IMR-90 (cell line): ENCODE results near the gene USP7. TPM values are rescaled to one million over a fixed set of nuclear protein-coding genes. Genes with fewer than 3 reads are reported as not detected.

Experiments used
- ATAC-seq: fragments of 200-7000 bp; cut with Tn5 transposase; 2 replicates; pipeline ENCODE4 v1.9.1; 2020; ENCODE audit warnings: low read depth, mild to moderate bottlenecking, moderate library complexity
- BruUV-seq: library from RNA; stranded (reverse); fragments of 400-500 nt; replicated peaks from 2 replicates; lab custom pipeline; 2021; lab: Mats Ljungman, UMichigan
- CTCF ChIA-PET: fragments of 300-600 bp; formaldehyde crosslinking; extraction: SDS; loops from one replicate; lab custom pipeline; 2021; ENCODE audit warnings: antibody characterized with exemption; lab: Yijun Ruan, JAX
- POLR2A ChIA-PET: fragments of 300-600 bp; sonication (Branson Sonifier 250); formaldehyde crosslinking; loops from one replicate; lab custom pipeline; 2022; ENCODE audit warnings: antibody characterized with exemption; ENCODE audit not compliant: unreplicated experiment; lab: Charles Lee
- DNase-seq: peaks from one replicate; pipeline ENCODE4 v3.0.0; 2013
- H2AFZ ChIP-seq: replicated peaks from 2 replicates; pipeline ENCODE3; 2013; ENCODE audit warnings: low read length, mild to moderate bottlenecking; ENCODE audit not compliant: poor library complexity
- H2AK5ac ChIP-seq: 2 replicates; pipeline ENCODE4 v1.6.1; 2013; ENCODE audit warnings: low read depth, low read length, inconsistent platforms
- H2AK9ac ChIP-seq: replicated peaks from 2 replicates; pipeline ENCODE3; 2013; ENCODE audit warnings: mild to moderate bottlenecking, low read depth, low read length, moderate library complexity; ENCODE audit not compliant: poor library complexity
- H2BK120ac ChIP-seq: 2 replicates; pipeline ENCODE4 v1.6.1; 2013; ENCODE audit warnings: low read depth, low read length, inconsistent platforms
- H2BK15ac ChIP-seq: 3 replicates; pipeline ENCODE4 v1.6.1; 2013; ENCODE audit warnings: low read depth, low read length, inconsistent platforms
- H2BK20ac ChIP-seq: 2 replicates; pipeline ENCODE4 v1.6.1; 2013; ENCODE audit warnings: low read depth, mild to moderate bottlenecking, inconsistent platforms, low read length, moderate library complexity
- H2BK5ac ChIP-seq: 2 replicates; pipeline ENCODE4 v1.6.1; 2013; ENCODE audit warnings: mild to moderate bottlenecking, low read depth, low read length, inconsistent platforms; ENCODE audit not compliant: poor library complexity, severe bottlenecking
- H3K14ac ChIP-seq: replicated peaks from 2 replicates; pipeline ENCODE4 v1.6.1; 2013; ENCODE audit warnings: low read depth, low read length, inconsistent platforms
- H3K18ac ChIP-seq: 2 replicates; pipeline ENCODE4 v1.6.1; 2013; ENCODE audit warnings: low read depth, low read length, control low read depth
- H3K23ac ChIP-seq: 2 replicates; pipeline ENCODE4 v1.6.1; 2013; ENCODE audit warnings: low read depth, low read length, inconsistent platforms
- H3K27ac ChIP-seq: 2 replicates; pipeline ENCODE4 v1.5.1; 2013; ENCODE audit warnings: mild to moderate bottlenecking, control low read depth, low read length; ENCODE audit not compliant: insufficient read depth
- H3K27me3 ChIP-seq: 2 replicates; pipeline ENCODE4 v1.6.1; 2013; ENCODE audit warnings: low read length; ENCODE audit not compliant: control insufficient read depth, insufficient read depth
- H3K36me3 ChIP-seq: 2 replicates; pipeline ENCODE4 v1.6.1; 2013; ENCODE audit warnings: low read length, mixed read lengths; ENCODE audit not compliant: control insufficient read depth, insufficient read depth
- H3K4ac ChIP-seq: 2 replicates; pipeline ENCODE4 v1.6.1; 2013; ENCODE audit warnings: low read depth, low read length, inconsistent platforms
- H3K4me1 ChIP-seq: 2 replicates; pipeline ENCODE4 v1.6.1; 2013; ENCODE audit warnings: low read length, mixed read lengths; ENCODE audit not compliant: control insufficient read depth, insufficient read depth
- H3K4me2 ChIP-seq: 2 replicates; pipeline ENCODE4 v1.6.1; 2013; ENCODE audit warnings: low read depth, mild to moderate bottlenecking, control low read depth, low read length, moderate library complexity
- H3K4me3 ChIP-seq: 2 replicates; pipeline ENCODE4 v1.5.1; 2013; ENCODE audit warnings: low read depth, mild to moderate bottlenecking, control low read depth, low read length, moderate library complexity; ENCODE audit not compliant: insufficient read depth
- H3K56ac ChIP-seq: 2 replicates; pipeline ENCODE4 v1.6.1; 2013; ENCODE audit warnings: low read length, inconsistent platforms; ENCODE audit not compliant: insufficient read depth; ENCODE audit errors: extremely low read depth
- H3K79me1 ChIP-seq, 2 experiments: 2 replicates each; pipeline ENCODE4 v1.6.1; 2013; ENCODE audit warnings: low read length in 2 of 2, inconsistent platforms in 1 of 2, low read depth in 1 of 2
- H3K9ac ChIP-seq: 2 replicates; pipeline ENCODE4 v1.6.1; 2013; ENCODE audit warnings: low read depth, low read length, control low read depth
- H3K9me1 ChIP-seq: 2 replicates; pipeline ENCODE4 v1.6.1; 2013; ENCODE audit warnings: low read length, inconsistent platforms; ENCODE audit not compliant: insufficient read depth
- H3K9me3 ChIP-seq: 2 replicates; pipeline ENCODE4 v1.6.1; 2013; ENCODE audit warnings: low read length; ENCODE audit not compliant: control insufficient read depth, insufficient read depth
- H4K20me1 ChIP-seq: 2 replicates; pipeline ENCODE4 v1.6.1; 2013; ENCODE audit warnings: low read length, inconsistent platforms; ENCODE audit not compliant: insufficient read depth
- H4K5ac ChIP-seq: 2 replicates; pipeline ENCODE4 v1.6.1; 2013; ENCODE audit warnings: mild to moderate bottlenecking, low read depth, low read length, control low read depth
- H4K8ac ChIP-seq, 2 experiments: 2 replicates each; pipeline ENCODE4 v1.6.1; 2013; ENCODE audit warnings: low read depth in 2 of 2, low read length in 2 of 2, control low read depth in 1 of 2, inconsistent platforms in 1 of 2
- H4K91ac ChIP-seq: 2 replicates; pipeline ENCODE4 v1.6.1; 2013; ENCODE audit warnings: low read depth, low read length, inconsistent platforms; ENCODE audit not compliant: insufficient read depth
- BHLHE40 ChIP-seq: fragments of 150-350 bp; IDR thresholded peaks from 2 replicates; pipeline ENCODE4 v1.6.1; 2016; ENCODE audit warnings: mild to moderate bottlenecking, low read depth, low read length
- CHD1 ChIP-seq: IDR thresholded peaks from 2 replicates; pipeline ENCODE4 v1.6.1; 2012; ENCODE audit warnings: low read depth, low read length, improper control_type of control experiment
- MAZ ChIP-seq: IDR thresholded peaks from 2 replicates; pipeline ENCODE4 v1.6.1; 2012; ENCODE audit warnings: low read depth, mild to moderate bottlenecking, low read length, improper control_type of control experiment, moderate library complexity, borderline replicate concordance
- NFE2L2 ChIP-seq: fragments of 150-350 bp; IDR thresholded peaks from 2 replicates; pipeline ENCODE4 v1.6.1; 2016; ENCODE audit warnings: low read depth, mild to moderate bottlenecking, low read length
- WGBS, 2 experiments: methylation state at CpG; one replicate each; pipeline versions ENCODE4 v1.1.5 to v1.1.7; 2013; ENCODE audit warnings: missing lambda C conversion rate in 2 of 2; ENCODE audit not compliant: insufficient read length in 1 of 2; ENCODE audit errors: extremely low coverage in 2 of 2; 5-methylcytosine and 5-hydroxymethylcytosine counted together
- dilution Hi-C: fragments of 300-500 bp; cut with HindIII; formaldehyde crosslinking; loops from one replicate; pipeline ENCODE4 v1.14.3; 2018; ENCODE audit warnings: low sequenced_read_pairs; ENCODE audit not compliant: unreplicated experiment
- in situ Hi-C: fragments of 300-500 bp; cut with MboI; formaldehyde crosslinking; loops from 3 replicates; pipeline ENCODE4 v1.14.3; 2019; ENCODE audit warnings: low sequenced_read_pairs, inconsistent platforms, mixed read lengths
- intact Hi-C: fragments of 100-400 bp; cut with micrococcal nuclease; formaldehyde crosslinking; loops from 2 replicates; pipeline ENCODE4 v1.10.0; 2022
- polyA plus RNA-seq, 3 experiments: library from polyadenylated mRNA; depleted of rRNA; stranded (reverse); fragments of >200 nt; gene quantifications; 2 replicates each; pipeline ENCODE4 v1.2.3, GENCODE V29; 2012; ENCODE audit warnings: low replicate concordance in 1 of 3
- total RNA-seq: library from RNA; depleted of rRNA; stranded (reverse); fragments of >200 nt; gene quantifications from 2 replicates; pipeline ENCODE4 v1.2.3, GENCODE V29; 2012

Gene USP7
- total and polyA plus RNA-seq, 2 of the 4 experiments (the other 2 are of a cell fraction): 17.8 to 28.3 TPM

DNA sequence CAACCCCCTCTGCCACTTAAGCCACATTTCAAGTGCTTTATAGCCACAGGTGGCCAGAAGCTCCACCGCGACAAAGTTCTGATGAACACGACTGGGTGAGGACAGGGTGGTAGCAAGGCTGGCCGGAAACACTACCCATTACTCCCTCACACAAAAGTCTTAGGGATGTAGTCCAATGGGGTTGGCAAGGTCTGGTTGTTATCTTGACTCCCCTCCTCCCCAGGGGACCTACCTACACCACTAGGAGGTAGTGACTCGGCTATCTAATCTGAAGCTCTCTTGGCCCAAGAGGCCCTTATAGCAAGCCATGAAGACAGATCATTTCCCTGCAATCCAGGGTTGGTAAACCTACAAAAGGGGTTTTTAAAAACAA lies 73.2 kb downstream of the USP7 start:
- H3K9ac ChIP-seq: no peak overlapping the region
- no peak overlapping the region for H2AFZ ChIP-seq
- H3K4me1 ChIP-seq: peaks cover 16% of the 10 kb centered on the region
- TF ChIP-seq CHD1 (no peak), BHLHE40 (no peak), NFE2L2 (no peak), MAZ (no peak)
- no peak overlapping the region for H3K4me2 ChIP-seq
- no peak overlapping the region for H3K4me3 ChIP-seq
- no peak overlapping the region for H4K5ac ChIP-seq
- H2BK120ac ChIP-seq: no peak overlapping the region
- peaks cover 48% of the 10 kb centered on the region for H3K36me3 ChIP-seq
- DNase-seq: no peak
- H3K27ac ChIP-seq: no peak overlapping the region
- H4K91ac ChIP-seq: no peak overlapping the region
- no peak overlapping the region for H2BK20ac ChIP-seq
- H4K20me1 ChIP-seq: peaks cover 28% of the 10 kb centered on the region
- no peak overlapping the region for H3K23ac ChIP-seq
- ATAC-seq: no peak
- CTCF ChIA-PET: no interaction called here
- H3K56ac ChIP-seq: no peak overlapping the region
- no peak overlapping the region for H3K4ac ChIP-seq
- peaks cover 24 to 66% of the 10 kb centered on the region in 2 experiments; a peak in 3 of 4 replicates for H3K79me1 ChIP-seq
- H2BK5ac ChIP-seq: no peak overlapping the region
- H3K9me1 ChIP-seq: peaks cover 25% of the 10 kb centered on the region
- no peak overlapping the region for H3K14ac ChIP-seq
- no TSS peak for BruUV-seq
- in situ Hi-C loops (no loop called here), intact Hi-C loops (no loop called here), dilution Hi-C loops (no loop called here)
- no peaks in the 10 kb centered on the region for H3K9me3 ChIP-seq
- no peaks in the 10 kb centered on the region for H3K27me3 ChIP-seq
- no peak overlapping the region for H2BK15ac ChIP-seq
- WGBS, 2 experiments: no CpG with 5 or more reads among the region's 5 CpGs
- POLR2A ChIA-PET: no interaction called here
- no peak overlapping the region for H4K8ac ChIP-seq
- no peak overlapping the region for H2AK9ac ChIP-seq
- no peak overlapping the region for H2AK5ac ChIP-seq
- no peak overlapping the region for H3K18ac ChIP-seq
